CD4-positive, alpha-beta memory T cell (primary cell): ENCODE data around the gene DBR1. TPM values are rescaled to one million over a fixed set of nuclear protein-coding genes. Genes with fewer than 3 reads are reported as not detected.

Experiments used
- CTCF ChIA-PET: fragments of 350-600 bp; sonication (Branson Sonifier 250); formaldehyde crosslinking; loops from one replicate; lab custom pipeline; 2021; ENCODE audit warnings: inconsistent platforms; ENCODE audit not compliant: partially characterized antibody; lab: Charles Lee
- POLR2A ChIA-PET: fragments of 350-600 bp; sonication (Branson Sonifier 250); formaldehyde crosslinking; loops from one replicate; lab custom pipeline; 2021; ENCODE audit not compliant: partially characterized antibody; lab: Charles Lee
- DNase-seq, 5 donors: peaks; one replicate each; pipeline versions ENCODE4 v3.0.0 to v3.0.0-alpha.2; 2020 to 2022; ENCODE audit warnings: mixed read lengths in 1 of 5
- H3K27ac ChIP-seq: one replicate; pipeline ENCODE4 v1.7.0; 2013; ENCODE audit warnings: low read depth, low read length
- H3K27me3 ChIP-seq: 2 replicates; pipeline ENCODE4 v1.7.0; 2013; ENCODE audit warnings: mild to moderate bottlenecking, low read length, moderate library complexity; ENCODE audit not compliant: insufficient read depth
- H3K36me3 ChIP-seq: 2 replicates; pipeline ENCODE4 v1.7.0; 2013; ENCODE audit warnings: mild to moderate bottlenecking, low read length, moderate library complexity; ENCODE audit not compliant: insufficient read depth
- H3K4me1 ChIP-seq: 2 replicates; pipeline ENCODE4 v1.7.0; 2013; ENCODE audit warnings: mild to moderate bottlenecking, low read length, moderate library complexity; ENCODE audit not compliant: insufficient read depth
- H3K4me3 ChIP-seq, 2 donors: one replicate each; pipeline ENCODE4 v1.7.0; 2013; ENCODE audit warnings: low read length in 2 of 2, mild to moderate bottlenecking in 1 of 2
- H3K9me3 ChIP-seq, 2 donors: one replicate each; pipeline ENCODE4 v1.7.0; 2013; ENCODE audit warnings: low read length in 2 of 2, control low read depth in 1 of 2; ENCODE audit not compliant: control insufficient read depth in 1 of 2
- H3K27ac Mint-ChIP-seq, 7 donors: one replicate each; pipeline ENCODE4 v1.8.0; 2020 to 2021; ENCODE audit warnings: mixed read lengths in 7 of 7, mild to moderate bottlenecking in 6 of 7, inconsistent platforms in 3 of 7, moderate library complexity in 3 of 7
- H3K27me3 Mint-ChIP-seq, 2 donors: one replicate each; pipeline ENCODE4 v1.8.0; 2020 to 2021; ENCODE audit warnings: mixed read lengths in 2 of 2
- H3K36me3 Mint-ChIP-seq, 2 donors: one replicate each; pipeline ENCODE4 v1.8.0; 2020 to 2021; ENCODE audit warnings: mixed read lengths in 2 of 2, inconsistent platforms in 1 of 2, mild to moderate bottlenecking in 1 of 2
- H3K4me1 Mint-ChIP-seq, 4 donors: one replicate each; pipeline ENCODE4 v1.8.0; 2020 to 2021; ENCODE audit warnings: mixed read lengths in 4 of 4, mild to moderate bottlenecking in 1 of 4
- H3K4me3 Mint-ChIP-seq, 8 donors: one replicate each; pipeline ENCODE4 v1.8.0; 2020 to 2021; ENCODE audit warnings: mixed read lengths in 8 of 8, mild to moderate bottlenecking in 7 of 8, moderate library complexity in 6 of 8, inconsistent platforms in 3 of 8
- H3K9me3 Mint-ChIP-seq, 8 donors: one replicate each; pipeline ENCODE4 v1.8.0; 2020 to 2021; ENCODE audit warnings: mixed read lengths in 8 of 8, mild to moderate bottlenecking in 5 of 8, inconsistent platforms in 3 of 8, moderate library complexity in 1 of 8
- intact Hi-C: fragments of 100-400 bp; cut with micrococcal nuclease; formaldehyde crosslinking; loops from one replicate; pipeline ENCODE4 v1.15.1; 2023
- polyA plus RNA-seq, 2 donors: library from polyadenylated mRNA; unstranded; fragments of 300-500 nt; fragmentation: Illumina TruSeq; gene quantifications; one replicate each; pipeline ENCODE4 v1.2.3, GENCODE V29; 2021
- total RNA-seq, 2 experiments: library from RNA; stranded (reverse); gene quantifications; one replicate each; pipeline ENCODE4 v1.2.3, GENCODE V29; 2021

Gene DBR1
- total and polyA plus RNA-seq, 4 experiments from 2014 or later = 14.8 to 36.2 (median 25.3) TPM

- ChIA-PET CTCF (interaction anchor here (1.2 kb wide), 1 partner anchor 17 kb away, joined by 3 read pairs; no protein-coding TSS in a partner anchor), POLR2A (no interaction called here)
- no peak for DNase-seq
- Mint-ChIP-seq H3K27ac (peak overlapping the region in 1 of 7 donors; percentile 23), H3K4me1 (peaks cover 18 to 38% (median 22%) of the 10 kb centered on the region in 4 donors), H3K27me3 (no peaks in the 10 kb centered on the region), H3K4me3 (no peak overlapping the region), H3K9me3 (no peaks in the 10 kb centered on the region), H3K36me3 (peaks cover 21 to 39% of the 10 kb centered on the region in 2 donors)
- Histone ChIP-seq H3K4me1 (no peaks in the 10 kb centered on the region), H3K27ac (no peak overlapping the region), H3K36me3 (no peaks in the 10 kb centered on the region), H3K4me3 (no peak overlapping the region), H3K27me3 (no peaks in the 10 kb centered on the region), H3K9me3 (no peaks in the 10 kb centered on the region)
- intact Hi-C loops = no loop called here
Measured at GRCh38 chr3:138213398-138214085, 38.8 kb upstream of the DBR1 start.

- DNase-seq = no peak
- H3K9me3 ChIP-seq = no peaks in the 10 kb centered on the region
- no peak overlapping the region for H3K4me3 ChIP-seq
- no peaks in the 10 kb centered on the region for H3K27me3 Mint-ChIP-seq
- peak overlapping the region in 1 of 7 donors; percentile 15 for H3K27ac Mint-ChIP-seq
- no peaks in the 10 kb centered on the region for H3K27me3 ChIP-seq
- H3K4me1 Mint-ChIP-seq = peaks cover 21 to 51% (median 28%) of the 10 kb centered on the region in 4 donors
- peaks cover 22 to 31% of the 10 kb centered on the region in 2 donors for H3K36me3 Mint-ChIP-seq
- peaks cover 0 to 3% (median 0%) of the 10 kb centered on the region in 8 donors for H3K9me3 Mint-ChIP-seq
- no peak overlapping the region for H3K27ac ChIP-seq
- intact Hi-C loops = no loop called here
- ChIA-PET CTCF (interaction anchor here (1.6 kb wide), 1 partner anchor 20 kb away, joined by 4 read pairs; no protein-coding TSS in a partner anchor), POLR2A (interaction anchor here (0.6 to 0.7 kb wide), 2 partner anchors 24 to 46 kb away, joined by 3 read pairs; no protein-coding TSS in a partner anchor)
- H3K4me3 Mint-ChIP-seq = no peak overlapping the region
- no peaks in the 10 kb centered on the region for H3K36me3 ChIP-seq
- H3K4me1 ChIP-seq = no peaks in the 10 kb centered on the region
Measured at GRCh38 chr3:138210528-138210927, 35.8 kb upstream of the DBR1 start.

GRCh38 chr3:138206196-138206595, 31.5 kb upstream of the DBR1 start:
- POLR2A ChIA-PET = no interaction called here
- Mint-ChIP-seq H3K36me3 (peaks cover 11 to 16% of the 10 kb centered on the region in 2 donors), H3K9me3 (peaks cover 0 to 3% (median 0%) of the 10 kb centered on the region in 8 donors), H3K4me1 (peaks cover 35 to 68% (median 47%) of the 10 kb centered on the region in 4 donors), H3K27ac (peak overlapping the region in 2 of 7 donors; percentile 59), H3K4me3 (no peak overlapping the region), H3K27me3 (no peaks in the 10 kb centered on the region)
- DNase-seq = no peak
- Histone ChIP-seq H3K4me1 (peaks cover 6% of the 10 kb centered on the region), H3K4me3 (no peak overlapping the region), H3K9me3 (no peaks in the 10 kb centered on the region), H3K27me3 (no peaks in the 10 kb centered on the region), H3K27ac (no peak overlapping the region), H3K36me3 (no peaks in the 10 kb centered on the region)
- intact Hi-C loops = no loop called here
- CTCF ChIA-PET = no interaction called here

DNA sequence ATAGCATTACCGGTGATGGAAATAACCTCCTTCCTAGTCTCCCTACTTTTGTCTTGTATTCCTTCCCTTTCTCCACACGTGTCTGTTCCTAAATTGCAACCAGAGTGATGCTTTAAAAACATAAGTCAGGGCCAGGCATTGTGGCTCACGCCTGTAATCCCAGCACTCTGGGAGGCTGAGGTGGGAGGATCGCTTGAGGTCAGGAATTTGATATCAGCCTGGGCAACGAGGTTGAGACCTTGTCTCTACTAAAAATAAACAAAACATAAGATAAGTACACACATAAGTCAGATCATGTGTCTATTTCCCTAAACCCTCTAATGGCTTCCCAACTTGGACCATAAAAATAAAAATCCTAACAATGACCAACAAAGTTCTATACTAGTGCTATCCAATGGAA, 30.8 kb upstream of the DBR1 start:
- Histone ChIP-seq H3K9me3 (no peaks in the 10 kb centered on the region), H3K27me3 (no peaks in the 10 kb centered on the region), H3K4me1 (peaks cover 6% of the 10 kb centered on the region), H3K4me3 (no peak overlapping the region), H3K27ac (no peak overlapping the region), H3K36me3 (no peaks in the 10 kb centered on the region)
- peaks cover 36 to 70% (median 49%) of the 10 kb centered on the region in 4 donors for H3K4me1 Mint-ChIP-seq
- H3K4me3 Mint-ChIP-seq = no peak overlapping the region
- H3K27me3 Mint-ChIP-seq = no peaks in the 10 kb centered on the region
- ChIA-PET CTCF (no interaction called here), POLR2A (no interaction called here)
- intact Hi-C loops = no loop called here
- H3K9me3 Mint-ChIP-seq = peaks cover 0 to 3% (median 0%) of the 10 kb centered on the region in 8 donors
- DNase-seq = no peak
- peaks cover 11 to 16% of the 10 kb centered on the region in 2 donors for H3K36me3 Mint-ChIP-seq
- H3K27ac Mint-ChIP-seq = peak overlapping the region in 2 of 7 donors; percentile 27 to 32

DNA sequence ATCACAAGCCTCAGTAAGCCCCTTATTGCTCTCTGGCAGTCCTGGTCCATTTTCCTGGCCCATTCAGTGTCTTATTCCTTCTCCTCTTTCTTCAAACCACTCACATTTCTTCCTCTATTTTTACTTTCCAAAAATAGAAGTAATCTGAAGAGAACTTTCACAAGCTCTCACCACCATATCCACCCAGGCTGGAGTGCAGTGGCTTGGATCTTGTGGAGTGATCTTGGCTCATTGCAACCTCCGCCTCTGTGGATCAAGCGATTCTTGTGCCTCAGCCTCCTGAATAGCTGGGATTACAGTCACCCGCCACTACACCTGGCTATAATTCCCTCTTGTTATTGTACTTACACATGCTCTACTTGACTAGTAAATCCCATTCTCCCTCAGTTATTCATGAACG, 29.2 kb upstream of the DBR1 start:
- no peaks in the 10 kb centered on the region for H3K27me3 Mint-ChIP-seq
- no peak overlapping the region for H3K4me3 ChIP-seq
- no peaks in the 10 kb centered on the region for H3K36me3 ChIP-seq
- no peaks in the 10 kb centered on the region for H3K9me3 ChIP-seq
- ChIA-PET POLR2A (interaction anchor here (0.7 kb wide), 1 partner anchor 30 kb away, joined by 3 read pairs; no protein-coding TSS in a partner anchor), CTCF (no interaction called here)
- no peak for DNase-seq
- H3K4me1 ChIP-seq = peaks cover 18% of the 10 kb centered on the region
- no peak overlapping the region for H3K4me3 Mint-ChIP-seq
- H3K4me1 Mint-ChIP-seq = peaks cover 48 to 79% (median 60%) of the 10 kb centered on the region in 4 donors
- intact Hi-C loops = no loop called here
- H3K27ac Mint-ChIP-seq = no peak overlapping the region
- peaks cover 9 to 12% of the 10 kb centered on the region in 2 donors for H3K36me3 Mint-ChIP-seq
- peaks cover 0 to 3% (median 0%) of the 10 kb centered on the region in 8 donors for H3K9me3 Mint-ChIP-seq
- no peaks in the 10 kb centered on the region for H3K27me3 ChIP-seq
- H3K27ac ChIP-seq = no peak overlapping the region

DNA sequence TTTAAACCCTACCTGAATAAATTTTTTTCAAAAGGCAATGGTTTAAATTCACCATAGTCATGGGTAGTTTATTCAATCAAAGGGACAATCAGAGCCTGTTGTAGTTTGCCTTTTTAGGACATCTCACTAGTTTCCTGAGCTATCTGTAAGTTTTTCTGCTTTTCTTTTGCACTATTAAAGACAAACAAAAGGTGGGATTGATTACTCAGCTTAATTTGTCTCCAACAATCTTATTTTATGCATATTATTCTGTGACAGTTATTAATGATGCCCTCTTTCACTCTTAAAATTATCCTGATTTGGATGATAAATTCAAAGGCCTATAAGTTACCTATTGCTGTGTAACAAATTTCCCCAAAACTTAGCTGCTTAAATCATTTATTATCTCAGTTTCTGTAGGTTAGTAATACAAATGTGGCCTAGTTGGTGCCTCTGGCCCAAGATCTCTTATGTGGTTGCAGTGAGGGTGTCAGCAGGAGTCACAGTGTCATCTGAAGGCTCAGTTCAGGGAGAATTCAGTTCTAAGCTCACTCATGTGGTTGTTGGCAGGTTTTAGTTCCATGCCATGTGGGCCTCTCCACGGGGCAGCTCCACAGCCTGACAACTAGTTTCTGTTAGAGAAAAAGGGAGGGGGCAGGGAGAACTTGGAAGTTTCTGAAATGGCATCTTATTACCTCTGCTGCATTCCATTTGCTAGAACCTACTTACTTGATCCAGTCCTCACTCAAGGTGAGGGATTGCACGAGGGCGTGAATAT, 28.4 kb upstream of the DBR1 start:
- Histone ChIP-seq H3K36me3 (no peaks in the 10 kb centered on the region), H3K27ac (no peak overlapping the region), H3K4me1 (peaks cover 18% of the 10 kb centered on the region), H3K4me3 (no peak overlapping the region), H3K27me3 (no peaks in the 10 kb centered on the region), H3K9me3 (no peaks in the 10 kb centered on the region)
- DNase-seq = no peak
- H3K36me3 Mint-ChIP-seq = peaks cover 9% of the 10 kb centered on the region in 2 donors
- peaks cover 47 to 73% (median 60%) of the 10 kb centered on the region in 4 donors for H3K4me1 Mint-ChIP-seq
- CTCF ChIA-PET = interaction anchor here (1.0 kb wide), 1 partner anchor 8 kb away, joined by 3 read pairs; no protein-coding TSS in a partner anchor
- peak overlapping the region in 3 of 7 donors; percentile 36 to 59 (median 54) for H3K27ac Mint-ChIP-seq
- H3K27me3 Mint-ChIP-seq = no peaks in the 10 kb centered on the region
- H3K9me3 Mint-ChIP-seq = peaks cover 0 to 3% (median 0%) of the 10 kb centered on the region in 8 donors
- intact Hi-C loops = no loop called here
- H3K4me3 Mint-ChIP-seq = no peak overlapping the region
- POLR2A ChIA-PET = no interaction called here

DNA sequence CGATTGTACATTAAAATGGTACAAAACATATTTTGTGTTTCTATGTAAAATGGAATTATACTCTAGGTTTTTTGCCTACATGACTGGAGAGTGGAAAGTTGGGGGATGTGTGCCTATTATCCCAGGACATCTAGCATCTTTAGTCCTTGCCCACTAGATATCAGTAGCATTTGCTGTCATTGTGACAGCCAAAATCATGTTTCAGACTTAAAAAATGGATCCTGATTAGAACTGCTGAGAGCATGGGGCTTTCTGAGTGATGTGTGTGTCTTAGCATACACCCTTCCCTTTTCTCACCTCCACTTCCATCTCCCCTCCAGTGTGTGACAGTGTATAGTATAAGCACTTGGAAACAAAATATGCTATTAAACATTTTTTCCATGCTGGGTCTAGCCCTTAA, 25.7 kb upstream of the DBR1 start:
- Histone ChIP-seq H3K36me3 (no peaks in the 10 kb centered on the region), H3K27ac (no peak overlapping the region), H3K27me3 (no peaks in the 10 kb centered on the region), H3K9me3 (no peaks in the 10 kb centered on the region), H3K4me1 (peaks cover 25% of the 10 kb centered on the region), H3K4me3 (no peak overlapping the region)
- ChIA-PET POLR2A (no interaction called here), CTCF (no interaction called here)
- Mint-ChIP-seq H3K4me1 (peaks cover 45 to 74% (median 58%) of the 10 kb centered on the region in 4 donors), H3K27me3 (no peaks in the 10 kb centered on the region), H3K4me3 (no peak overlapping the region), H3K27ac (peak overlapping the region in 1 of 7 donors; percentile 15), H3K9me3 (no peaks in the 10 kb centered on the region), H3K36me3 (peaks cover 11 to 18% of the 10 kb centered on the region in 2 donors)
- DNase-seq = no peak
- intact Hi-C loops = no loop called here
